A204.1 (cell line): ENCODE results near the gene KNDC1.
"Not testable (repeated sequence)": the region's sequence is repeated elsewhere in the genome, so short reads cannot be mapped to it uniquely, and the experiment has no call there.

Experiments
- FAIRE-seq: peaks from 2 replicates; lab custom pipeline; 2012; peaks lifted over from hg19 to GRCh38; lab: Jason Lieb, UNC

Gene KNDC1

GRCh38 chr10:133126431-133127290 lies 33.4 kb upstream of the KNDC1 start:
- no peak for FAIRE-seq

- FAIRE-seq, result no peak
These were observed 32.5 kb upstream of the KNDC1 start for GRCh38 chr10:133127291-133128125.

GRCh38 chr10:133128126-133129070 lies 31.6 kb upstream of the KNDC1 start:
- FAIRE-seq, result no peak

- FAIRE-seq, result no peak
These were observed 30.8 kb upstream of the KNDC1 start for GRCh38 chr10:133129071-133129858.

GRCh38 chr10:133129859-133130495 lies 30.0 kb upstream of the KNDC1 start:
- FAIRE-seq, result no peak

- no peak for FAIRE-seq
These were observed 29.4 kb upstream of the KNDC1 start for GRCh38 chr10:133130602-133131001.

GRCh38 chr10:133131053-133131452 lies 29.0 kb upstream of the KNDC1 start:
- no peak for FAIRE-seq

GRCh38 chr10:133131734-133132472 lies 28.1 kb upstream of the KNDC1 start:
- no peak for FAIRE-seq

GRCh38 chr10:133132473-133133291 lies 27.3 kb upstream of the KNDC1 start:
- FAIRE-seq, result no peak

- no peak for FAIRE-seq
These were observed 26.4 kb upstream of the KNDC1 start for GRCh38 chr10:133133471-133134231.

- FAIRE-seq, result no peak
These were observed 25.5 kb upstream of the KNDC1 start for GRCh38 chr10:133134411-133135115.

- no peak for FAIRE-seq
These were observed 24.9 kb upstream of the KNDC1 start for GRCh38 chr10:133135116-133135465.

GRCh38 chr10:133137486-133138145 lies 22.4 kb upstream of the KNDC1 start:
- FAIRE-seq, result not testable (repeated sequence)

- no peak for FAIRE-seq
These were observed 20.4 kb upstream of the KNDC1 start for GRCh38 chr10:133139551-133140065.

- no peak for FAIRE-seq
These were observed 19.4 kb upstream of the KNDC1 start for GRCh38 chr10:133140417-133141143.
